Measurements from ENCODE around the gene GPI. TPM values are rescaled to one million over a fixed set of nuclear protein-coding genes. Genes with fewer than 3 reads are reported as not detected.
"Not testable (repeated sequence)": the region's sequence is repeated elsewhere in the genome, so short reads cannot be mapped to it uniquely, and the experiment has no call there.

Gene GPI
- polyA plus RNA-seq, 1 of the 3 experiments (the other 2 are of a cell fraction) = 144 TPM

DNA sequence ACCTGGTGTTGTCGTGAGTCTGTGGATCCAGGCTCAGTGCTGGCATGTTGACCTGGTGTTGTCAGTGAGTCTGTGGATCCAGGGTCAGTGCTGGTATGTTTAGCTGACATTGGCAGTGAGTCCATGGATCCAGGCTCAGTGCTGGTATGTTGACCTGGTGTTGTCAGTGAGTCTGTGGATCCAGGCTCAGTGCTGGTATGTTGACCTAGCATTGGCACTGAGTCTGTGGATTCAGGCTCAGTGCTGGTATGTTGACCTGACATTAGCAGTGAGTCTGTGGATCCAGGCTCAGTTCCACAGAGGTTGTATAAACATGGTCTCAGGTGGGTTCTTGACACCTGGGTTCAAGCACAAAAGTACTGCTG lies 22.4 kb downstream of the GPI start:
- ChIA-PET CTCF (no interaction called here), POLR2A (no interaction called here)
- Histone ChIP-seq H3K79me2 (ENCODE audit: insufficient read depth) (no peaks in the 10 kb centered on the region), H2AFZ (ENCODE audit: low read depth) (no peak overlapping the region), H3K36me3 (replicated peaks in 1 of 2; ENCODE audit: control insufficient read depth in 1 of 2, insufficient read depth in 2 of 2, low read length in 1 of 2) (peaks cover 3 to 76% of the 10 kb centered on the region in 2 experiments), H3K27ac (ENCODE audit: low read depth in 2 of 2, low read length in 1 of 2) (no peak overlapping the region), H3K9me2 (no peaks in the 10 kb centered on the region), H3K9ac (no peak overlapping the region), H3K27me3 (ENCODE audit: insufficient read depth) (no peaks in the 10 kb centered on the region), H3F3A (replicated peaks; ENCODE audit: insufficient read depth) (no peaks in the 10 kb centered on the region), H4K20me1 (ENCODE audit: insufficient read depth) (no peaks in the 10 kb centered on the region), H3K4me2 (no peak overlapping the region), H3K4me1 (ENCODE audit: control insufficient read depth in 1 of 2, insufficient read depth in 2 of 2, low read depth in 1 of 2, low read length in 1 of 2) (no peaks in the 10 kb centered on the region), H3K9me3 (no peaks in the 10 kb centered on the region), H3K4me3 (ENCODE audit: low read depth in 2 of 2, low read length in 1 of 2) (no peak overlapping the region)
- 80% methylated on average over 1 of the region's 1 CpG for WGBS (ENCODE audit: low lambda C conversion rate)
- TF ChIP-seq RCOR1 (IDR thresholded peaks at IDR 0.05; ENCODE audit: low read length) (no peak), NFIC (IDR thresholded peaks at IDR 0.05; ENCODE audit: borderline replicate concordance) (no peak), SMC3 (IDR thresholded peaks at IDR 0.05; ENCODE audit: low read depth, low read length) (no peak), FOSL2 (IDR thresholded peaks at IDR 0.05; ENCODE audit: borderline replicate concordance, low read depth) (no peak), MEF2A (IDR thresholded peaks at IDR 0.05; ENCODE audit: borderline replicate concordance, low read depth) (no peak), YY1 (IDR thresholded peaks at IDR 0.05; ENCODE audit: low read depth) (no peak), GATA2 (CRISPR knock-in tag; IDR thresholded peaks at IDR 0.05) (no peak), FOXJ3 (CRISPR knock-in tag; IDR thresholded peaks at IDR 0.05) (no peak), SIN3A (IDR thresholded peaks at IDR 0.05; ENCODE audit: borderline replicate concordance, low read depth, low read length) (no peak), TAF1 (IDR thresholded peaks at IDR 0.05; ENCODE audit: borderline replicate concordance, low read depth, low read length) (no peak), NRF1 (IDR thresholded peaks at IDR 0.05; ENCODE audit: low read depth, low read length) (no peak), RAD21 (IDR thresholded peaks at IDR 0.05; ENCODE audit: low read length) (no peak), RFX5 (IDR thresholded peaks at IDR 0.05; ENCODE audit: low read length) (no peak), CHD2 (IDR thresholded peaks at IDR 0.05; ENCODE audit: low read length, partially characterized antibody) (no peak)
- TF ChIP-seq, protein P1, sequence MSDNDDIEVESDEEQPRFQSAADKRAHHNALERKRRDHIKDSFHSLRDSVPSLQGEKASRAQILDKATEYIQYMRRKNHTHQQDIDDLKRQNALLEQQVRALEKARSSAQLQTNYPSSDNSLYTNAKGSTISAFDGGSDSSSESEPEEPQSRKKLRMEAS (IDR thresholded peaks at IDR 0.05; ENCODE audit: low read depth) = no peak
- TF ChIP-seq, protein P2, sequence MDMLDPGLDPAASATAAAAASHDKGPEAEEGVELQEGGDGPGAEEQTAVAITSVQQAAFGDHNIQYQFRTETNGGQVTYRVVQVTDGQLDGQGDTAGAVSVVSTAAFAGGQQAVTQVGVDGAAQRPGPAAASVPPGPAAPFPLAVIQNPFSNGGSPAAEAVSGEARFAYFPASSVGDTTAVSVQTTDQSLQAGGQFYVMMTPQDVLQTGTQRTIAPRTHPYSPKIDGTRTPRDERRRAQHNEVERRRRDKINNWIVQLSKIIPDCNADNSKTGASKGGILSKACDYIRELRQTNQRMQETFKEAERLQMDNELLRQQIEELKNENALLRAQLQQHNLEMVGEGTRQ (IDR thresholded peaks at IDR 0.05; ENCODE audit: borderline replicate concordance, low read depth, low read length) = no peak
- no peak for DNase-seq

DNA sequence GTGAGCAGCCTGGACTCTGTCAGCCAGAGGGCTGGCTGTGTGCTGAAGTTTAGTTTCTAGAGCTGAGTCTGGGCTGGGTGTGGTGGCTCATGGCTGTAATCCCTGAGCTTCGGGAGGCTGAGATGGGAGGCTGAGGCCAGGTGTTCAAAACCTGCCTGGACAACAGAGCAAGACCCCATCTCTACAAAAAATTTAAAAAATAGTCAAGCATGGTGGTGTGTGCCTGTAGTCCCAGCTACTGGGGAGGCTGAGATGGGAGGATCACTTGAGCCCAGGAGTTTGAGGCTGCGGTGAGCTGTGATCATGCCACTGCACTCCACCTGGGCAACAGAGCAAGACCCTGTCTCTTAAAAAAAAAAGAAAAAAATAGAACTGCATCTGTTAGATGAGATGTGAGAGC lies 23.7 kb downstream of the GPI start:
- WGBS (ENCODE audit: low lambda C conversion rate) = 93% methylated on average over 2 of the region's 2 CpGs
- H3K9me3 ChIP-seq; H4K20me1 ChIP-seq (ENCODE audit: insufficient read depth): not testable (repeated sequence)

More for the DNA sequence above, 23.7 kb downstream of the GPI start:
- H3K79me2 ChIP-seq (ENCODE audit: insufficient read depth); H3F3A ChIP-seq (replicated peaks; ENCODE audit: insufficient read depth); H3K27ac ChIP-seq (ENCODE audit: low read depth in 2 of 2, low read length in 1 of 2); H3K9me2 ChIP-seq; H3K4me1 ChIP-seq (ENCODE audit: control insufficient read depth in 1 of 2, insufficient read depth in 2 of 2, low read depth in 1 of 2, low read length in 1 of 2); CTCF ChIA-PET; H3K4me3 ChIP-seq (ENCODE audit: low read depth in 2 of 2, low read length in 1 of 2); H3K9ac ChIP-seq; DNase-seq; H2AFZ ChIP-seq (ENCODE audit: low read depth); H3K27me3 ChIP-seq (ENCODE audit: insufficient read depth); H3K4me2 ChIP-seq: not testable (repeated sequence)
- H3K36me3 ChIP-seq (replicated peaks in 1 of 2; ENCODE audit: control insufficient read depth in 1 of 2, insufficient read depth in 2 of 2, low read length in 1 of 2) = peaks cover 0 to 73% of the 10 kb centered on the region in 2 experiments
- POLR2A ChIA-PET = interaction anchor here (0.7 kb wide), 1 partner anchor 10 kb away, joined by 3 read pairs; no protein-coding TSS in a partner anchor
